Sigmoid colon (tissue), 7 donors: Measurements from ENCODE around the gene TMEM256. TPM values are rescaled to one million over a fixed set of nuclear protein-coding genes. Genes with fewer than 3 reads are reported as not detected.
A peak's percentile ranks its signal among the peaks of the same experiment; 100 is the strongest.

Experiments used
- DNase-seq: peaks from one replicate; pipeline ENCODE4 v3.0.0-alpha.2; 2019
- H3K27ac ChIP-seq, 4 donors: fragments of 200-600 bp; sonication (generic); one replicate each; pipeline ENCODE4 v1.5.1; 2016 to 2019; ENCODE audit warnings: mild to moderate bottlenecking in 1 of 4
- H3K27me3 ChIP-seq, 3 donors: fragments of 200-600 bp; sonication (generic); one replicate each; pipeline ENCODE4 v1.5.1; 2019; ENCODE audit warnings: mild to moderate bottlenecking in 1 of 3
- H3K36me3 ChIP-seq, 4 donors: fragments of 200-600 bp; sonication (generic); one replicate each; pipeline ENCODE4 v1.5.1; 2016 to 2019
- H3K4me1 ChIP-seq, 4 donors: fragments of 200-600 bp; sonication (generic); one replicate each; pipeline ENCODE4 v1.5.1; 2017 to 2019
- H3K4me3 ChIP-seq, 4 donors: fragments of 200-600 bp; sonication (generic); one replicate each; pipeline ENCODE4 v1.5.1; 2017 to 2019; ENCODE audit warnings: mild to moderate bottlenecking in 2 of 4, moderate library complexity in 1 of 4
- H3K9me3 ChIP-seq, 4 donors: fragments of 200-600 bp in 3 of 4; sonication (generic) in 3 of 4; one replicate each; pipeline versions ENCODE4 v1.5.1 to v1.6.1; 2013 to 2019
- CTCF ChIP-seq, 4 experiments: fragments of 450-650 bp in 3 of 4; fragments of 200-600 bp in 1 of 4; IDR thresholded peaks; one replicate each; pipeline ENCODE4 v1.5.1; 2016 to 2019; ENCODE audit warnings: antibody characterized with exemption in 4 of 4, mild to moderate bottlenecking in 3 of 4, moderate library complexity in 2 of 4
- EP300 ChIP-seq, 4 donors: sonication (generic); formaldehyde crosslinking; IDR thresholded peaks; one replicate each; pipeline ENCODE4 v1.6.1; 2017; ENCODE audit warnings: antibody characterized with exemption in 4 of 4
- POLR2A ChIP-seq, 2 donors: fragments of 450-650 bp; IDR thresholded peaks; one replicate each; pipeline ENCODE4 v1.6.1; 2016; ENCODE audit warnings: antibody characterized with exemption in 2 of 2, mild to moderate bottlenecking in 2 of 2, moderate library complexity in 2 of 2
- POLR2AphosphoS5 ChIP-seq, 4 donors: sonication (generic); formaldehyde crosslinking; IDR thresholded peaks; one replicate each; pipeline ENCODE4 v1.6.1; 2017; ENCODE audit warnings: antibody characterized with exemption in 4 of 4
- WGBS, 2 donors: extraction: QIAGEN DNeasy Blood & Tissue Kit; methylation state at CpG; one replicate each; pipeline ENCODE4 v1.1.7; 2013; 5-methylcytosine and 5-hydroxymethylcytosine counted together
- intact Hi-C: fragments of 100-400 bp; cut with DNase I; formaldehyde crosslinking; loops from one replicate; pipeline ENCODE4 v1.15.1; 2023
- polyA plus RNA-seq, 3 donors: library from polyadenylated mRNA; stranded (reverse); fragments of 200-250 nt; gene quantifications; one replicate each; pipeline ENCODE4 v1.2.3, GENCODE V29; 2013
- total RNA-seq, 4 donors: library from RNA; depleted of rRNA; stranded (reverse); fragments of >200 nt; gene quantifications; one replicate each; pipeline ENCODE4 v1.1.0, GENCODE V29; 2016
- donor health status: healthy with polysubstance abuse.
- donor health status: Bipolar disorder and iron deficiency.
- donor health status: healthy.

Gene TMEM256
- total and polyA plus RNA-seq, 7 donors: 19.0 to 357 (median 150) TPM

GRCh38 chr17:7431231-7431630 is 27.3 kb upstream of the TMEM256 start:
- H3K4me3 ChIP-seq: no peak overlapping the region
- 89 to 96% methylated on average over 1 of the region's 1 CpG for WGBS, 2 donors
- peaks cover 0 to 11% (median 11%) of the 10 kb centered on the region in 4 donors for H3K4me1 ChIP-seq
- no peak for DNase-seq
- H3K27me3 ChIP-seq: peaks cover 7 to 27% (median 19%) of the 10 kb centered on the region in 3 donors
- TF ChIP-seq POLR2AphosphoS5 (IDR thresholded peaks at IDR 0.05): no peak
- no peak for TF ChIP-seq CTCF (IDR thresholded peaks at IDR 0.05)
- TF ChIP-seq EP300 (IDR thresholded peaks at IDR 0.05): no peak
- no peak for TF ChIP-seq POLR2A (IDR thresholded peaks at IDR 0.05)
- H3K36me3 ChIP-seq: no peaks in the 10 kb centered on the region
- intact Hi-C loops: no loop called here
- H3K27ac ChIP-seq: no peak overlapping the region
- H3K9me3 ChIP-seq: no peaks in the 10 kb centered on the region

GRCh38 chr17:7429722-7430121 is 25.8 kb upstream of the TMEM256 start:
- intact Hi-C loops: no loop called here
- TF ChIP-seq EP300 (IDR thresholded peaks at IDR 0.05) (no peak), POLR2A (IDR thresholded peaks at IDR 0.05) (no peak)
- DNase-seq: peak; percentile 62
- no peaks in the 10 kb centered on the region for H3K4me1 ChIP-seq
- H3K4me3 ChIP-seq: no peak overlapping the region
- no peaks in the 10 kb centered on the region for H3K36me3 ChIP-seq
- no peak overlapping the region for H3K27ac ChIP-seq
- peaks cover 0 to 13% (median 3%) of the 10 kb centered on the region in 3 donors for H3K27me3 ChIP-seq
- 94% methylated on average over 10 of the region's 10 CpGs for WGBS, 2 donors
- H3K9me3 ChIP-seq: no peaks in the 10 kb centered on the region

GRCh38 chr17:7428557-7428956 is 24.7 kb upstream of the TMEM256 start, which contains the start of gene SPEM3:
Gene SPEM3 (plus strand): TSS chr17:7428857. CDS start chr17:7428903, 46 bp downstream.
- no peak within 1 kb of the TSS for H3K4me3 ChIP-seq
- H3K4me1 ChIP-seq: no peaks in the 10 kb centered on the region
- TF ChIP-seq POLR2AphosphoS5 (IDR thresholded peaks at IDR 0.05) (no peak), EP300 (IDR thresholded peaks at IDR 0.05) (no peak), CTCF (IDR thresholded peaks at IDR 0.05) (no peak), POLR2A (IDR thresholded peaks at IDR 0.05) (no peak)
- WGBS, 2 donors: 49 to 74% methylated on average over 5 of the region's 5 CpGs
- H3K36me3 ChIP-seq: no peaks in the 10 kb centered on the region
- peaks cover 0 to 2% (median 0%) of the 10 kb centered on the region in 3 donors for H3K27me3 ChIP-seq
- no peak for DNase-seq
- H3K27ac ChIP-seq: no peak within 1 kb of the TSS
- intact Hi-C loops: no loop called here
- no peaks in the 10 kb centered on the region for H3K9me3 ChIP-seq

GRCh38 chr17:7427549-7427948 is 23.7 kb upstream of the TMEM256 start:
- no peaks in the 10 kb centered on the region for H3K4me1 ChIP-seq
- intact Hi-C loops: no loop called here
- no peak for TF ChIP-seq CTCF (IDR thresholded peaks at IDR 0.05)
- no peak for TF ChIP-seq POLR2A (IDR thresholded peaks at IDR 0.05)
- no peak for TF ChIP-seq POLR2AphosphoS5 (IDR thresholded peaks at IDR 0.05)
- no peak for TF ChIP-seq EP300 (IDR thresholded peaks at IDR 0.05)
- DNase-seq: no peak
- no peaks in the 10 kb centered on the region for H3K36me3 ChIP-seq
- no peaks in the 10 kb centered on the region for H3K9me3 ChIP-seq
- H3K27me3 ChIP-seq: no peaks in the 10 kb centered on the region
- 91 to 94% methylated on average over 7 of the region's 7 CpGs for WGBS, 2 donors
- no peak overlapping the region for H3K27ac ChIP-seq
- H3K4me3 ChIP-seq: no peak overlapping the region

- 94% methylated on average over 29 of the region's 29 CpGs for WGBS, 2 donors
- DNase-seq: no peak
Observed at GRCh38 chr17:7426896-7427489, 23.1 kb upstream of the TMEM256 start.

More at GRCh38 chr17:7426896-7427489, 23.1 kb upstream of the TMEM256 start:
- H3K27ac ChIP-seq: no peak overlapping the region
- no peaks in the 10 kb centered on the region for H3K9me3 ChIP-seq
- H3K4me1 ChIP-seq: no peaks in the 10 kb centered on the region
- intact Hi-C loops: no loop called here
- H3K4me3 ChIP-seq: no peak overlapping the region
- H3K36me3 ChIP-seq: no peaks in the 10 kb centered on the region
- no peaks in the 10 kb centered on the region for H3K27me3 ChIP-seq
- TF ChIP-seq CTCF (IDR thresholded peaks at IDR 0.05) (no peak), EP300 (IDR thresholded peaks at IDR 0.05) (no peak), POLR2A (IDR thresholded peaks at IDR 0.05) (no peak)
